ENCODE measurements around the gene GALNT7. TPM values are rescaled to one million over a fixed set of nuclear protein-coding genes. Genes with fewer than 3 reads are reported as not detected.
"Not testable (repeated sequence)": the region's sequence is repeated elsewhere in the genome, so short reads cannot be mapped to it uniquely, and the experiment has no call there.

The GALNT7 gene
- total RNA-seq, 2 donors from 2014 or later = 10.1 to 12.8 TPM

GRCh38 chr4:173170182-173170778, 1.7 kb downstream of the GALNT7 start:
- H3K4me3 Mint-ChIP-seq = peak overlapping the region; percentile 89 to 97
- H3K27ac Mint-ChIP-seq = peak overlapping the region; percentile 94
- H3K4me1 Mint-ChIP-seq (ENCODE audit: low read depth) = peaks cover 59% of the 10 kb centered on the region
- DNase-seq (no peak), ATAC-seq (replicated peaks in 1 of 2) (no peak)
- peaks cover 2 to 4% of the 10 kb centered on the region in 2 donors for H3K36me3 Mint-ChIP-seq (ENCODE audit: insufficient read depth in 2 of 2)
- H3K27me3 Mint-ChIP-seq (ENCODE audit: low read depth) = no peaks in the 10 kb centered on the region
- no peaks in the 10 kb centered on the region for H3K9me3 Mint-ChIP-seq

- no peak for ATAC-seq (replicated peaks in 1 of 2)
- H3K36me3 Mint-ChIP-seq (ENCODE audit: insufficient read depth in 2 of 2) = peaks cover 2 to 4% of the 10 kb centered on the region in 2 donors
- peak overlapping the region; percentile 89 to 97 for H3K4me3 Mint-ChIP-seq
- H3K27me3 Mint-ChIP-seq (ENCODE audit: low read depth) = no peaks in the 10 kb centered on the region
- peaks cover 67% of the 10 kb centered on the region for H3K4me1 Mint-ChIP-seq (ENCODE audit: low read depth)
- no peak for DNase-seq
- peak overlapping the region; percentile 94 for H3K27ac Mint-ChIP-seq
- no peaks in the 10 kb centered on the region for H3K9me3 Mint-ChIP-seq
Measured at GRCh38 chr4:173171098-173171497, 2.5 kb downstream of the GALNT7 start.

- Mint-ChIP-seq H3K4me3 (no peak overlapping the region), H3K36me3 (ENCODE audit: insufficient read depth in 2 of 2) (peaks cover 2 to 4% of the 10 kb centered on the region in 2 donors), H3K4me1 (ENCODE audit: low read depth) (peaks cover 62% of the 10 kb centered on the region), H3K27ac (no peak overlapping the region), H3K9me3 (no peaks in the 10 kb centered on the region), H3K27me3 (ENCODE audit: low read depth) (no peaks in the 10 kb centered on the region)
- DNase-seq = no peak
- ATAC-seq (replicated peaks in 1 of 2) = no peak
Measured at GRCh38 chr4:173171987-173172386, 3.4 kb downstream of the GALNT7 start.

GRCh38 chr4:173174184-173174583, 5.6 kb downstream of the GALNT7 start:
- Mint-ChIP-seq H3K27ac (no peak overlapping the region), H3K36me3 (ENCODE audit: insufficient read depth in 2 of 2) (no peaks in the 10 kb centered on the region), H3K4me3 (no peak overlapping the region), H3K27me3 (ENCODE audit: low read depth) (no peaks in the 10 kb centered on the region), H3K4me1 (ENCODE audit: low read depth) (peaks cover 51% of the 10 kb centered on the region), H3K9me3 (no peaks in the 10 kb centered on the region)
- ATAC-seq (replicated peaks in 1 of 2) = no peak
- no peak for DNase-seq

- no peak for DNase-seq
- Mint-ChIP-seq H3K9me3 (no peaks in the 10 kb centered on the region), H3K27me3 (ENCODE audit: low read depth) (no peaks in the 10 kb centered on the region), H3K4me3 (no peak overlapping the region), H3K4me1 (ENCODE audit: low read depth) (peaks cover 51% of the 10 kb centered on the region), H3K36me3 (ENCODE audit: insufficient read depth in 2 of 2) (no peaks in the 10 kb centered on the region), H3K27ac (no peak overlapping the region)
- no peak for ATAC-seq (replicated peaks in 1 of 2)
Measured at GRCh38 chr4:173174594-173175012, 6.0 kb downstream of the GALNT7 start.

- H3K27ac Mint-ChIP-seq = no peak overlapping the region
- DNase-seq = no peak
Measured at GRCh38 chr4:173176010-173176409, 7.4 kb downstream of the GALNT7 start.

GRCh38 chr4:173177232-173177631, 8.6 kb downstream of the GALNT7 start:
- H3K4me3 Mint-ChIP-seq = no peak overlapping the region
- no peaks in the 10 kb centered on the region for H3K27me3 Mint-ChIP-seq (ENCODE audit: low read depth)
- no peak for ATAC-seq (replicated peaks in 1 of 2)
- H3K4me1 Mint-ChIP-seq (ENCODE audit: low read depth) = peaks cover 42% of the 10 kb centered on the region
- no peaks in the 10 kb centered on the region for H3K9me3 Mint-ChIP-seq
- DNase-seq = no peak
- no peaks in the 10 kb centered on the region for H3K36me3 Mint-ChIP-seq (ENCODE audit: insufficient read depth in 2 of 2)
- no peak overlapping the region for H3K27ac Mint-ChIP-seq

More at GRCh38 chr4:173176010-173176409, 7.4 kb downstream of the GALNT7 start:
- Mint-ChIP-seq H3K4me1 (ENCODE audit: low read depth) (peaks cover 40% of the 10 kb centered on the region), H3K27me3 (ENCODE audit: low read depth) (no peaks in the 10 kb centered on the region), H3K36me3 (ENCODE audit: insufficient read depth in 2 of 2) (no peaks in the 10 kb centered on the region), H3K4me3 (no peak overlapping the region), H3K9me3 (no peaks in the 10 kb centered on the region)
- ATAC-seq (replicated peaks in 1 of 2) = no peak

GRCh38 chr4:173178144-173178543, 9.5 kb downstream of the GALNT7 start:
- ATAC-seq (replicated peaks in 1 of 2) (no peak), DNase-seq (no peak)
- Mint-ChIP-seq H3K27ac (no peak overlapping the region), H3K36me3 (ENCODE audit: insufficient read depth in 2 of 2) (no peaks in the 10 kb centered on the region), H3K4me1 (ENCODE audit: low read depth) (peaks cover 50% of the 10 kb centered on the region), H3K9me3 (no peaks in the 10 kb centered on the region), H3K4me3 (no peak overlapping the region), H3K27me3 (ENCODE audit: low read depth) (no peaks in the 10 kb centered on the region)

GRCh38 chr4:173181848-173182247, 13.2 kb downstream of the GALNT7 start:
- no peaks in the 10 kb centered on the region for H3K36me3 Mint-ChIP-seq (ENCODE audit: insufficient read depth in 2 of 2)

GRCh38 chr4:173182403-173182802, 13.8 kb downstream of the GALNT7 start:
- ATAC-seq (replicated peaks in 1 of 2) (peak in 1 of 2 donors; percentile 58), DNase-seq (no peak)
- peak overlapping the region; percentile 33 for H3K27ac Mint-ChIP-seq
- no peaks in the 10 kb centered on the region for H3K9me3 Mint-ChIP-seq
- H3K4me3 Mint-ChIP-seq = no peak overlapping the region
- H3K36me3 Mint-ChIP-seq (ENCODE audit: insufficient read depth in 2 of 2) = no peaks in the 10 kb centered on the region
- peaks cover 44% of the 10 kb centered on the region for H3K4me1 Mint-ChIP-seq (ENCODE audit: low read depth)
- no peaks in the 10 kb centered on the region for H3K27me3 Mint-ChIP-seq (ENCODE audit: low read depth)

More at GRCh38 chr4:173181848-173182247, 13.2 kb downstream of the GALNT7 start:
- H3K27ac Mint-ChIP-seq = no peak overlapping the region
- DNase-seq = no peak
- ATAC-seq (replicated peaks in 1 of 2) = peak; percentile 56 to 68
- no peak overlapping the region for H3K4me3 Mint-ChIP-seq
- H3K9me3 Mint-ChIP-seq = no peaks in the 10 kb centered on the region
- peaks cover 46% of the 10 kb centered on the region for H3K4me1 Mint-ChIP-seq (ENCODE audit: low read depth)
- H3K27me3 Mint-ChIP-seq (ENCODE audit: low read depth) = no peaks in the 10 kb centered on the region

- H3K4me1 Mint-ChIP-seq (ENCODE audit: low read depth) = peaks cover 52% of the 10 kb centered on the region
- not testable (repeated sequence) for H3K27me3 Mint-ChIP-seq (ENCODE audit: low read depth); ATAC-seq (replicated peaks in 1 of 2); H3K4me3 Mint-ChIP-seq; H3K9me3 Mint-ChIP-seq; H3K27ac Mint-ChIP-seq; DNase-seq; H3K36me3 Mint-ChIP-seq (ENCODE audit: insufficient read depth in 2 of 2)
Measured at GRCh38 chr4:173183659-173184247, 15.1 kb downstream of the GALNT7 start.

GRCh38 chr4:173185847-173186510, 17.4 kb downstream of the GALNT7 start:
- Mint-ChIP-seq H3K4me3 (peak overlapping the region; percentile 3 to 27), H3K4me1 (ENCODE audit: low read depth) (peaks cover 74% of the 10 kb centered on the region), H3K27ac (no peak overlapping the region), H3K9me3 (no peaks in the 10 kb centered on the region), H3K36me3 (ENCODE audit: insufficient read depth in 2 of 2) (peaks cover 0 to 1% of the 10 kb centered on the region in 2 donors), H3K27me3 (ENCODE audit: low read depth) (no peaks in the 10 kb centered on the region)
- DNase-seq = no peak
- no peak for ATAC-seq (replicated peaks in 1 of 2)

- Mint-ChIP-seq H3K27me3 (ENCODE audit: low read depth) (no peaks in the 10 kb centered on the region), H3K4me3 (no peak overlapping the region), H3K27ac (no peak overlapping the region), H3K4me1 (ENCODE audit: low read depth) (peaks cover 78% of the 10 kb centered on the region), H3K36me3 (ENCODE audit: insufficient read depth in 2 of 2) (peaks cover 0 to 1% of the 10 kb centered on the region in 2 donors), H3K9me3 (no peaks in the 10 kb centered on the region)
- DNase-seq (no peak), ATAC-seq (replicated peaks in 1 of 2) (no peak)
Measured at GRCh38 chr4:173187732-173188131, 19.1 kb downstream of the GALNT7 start.

Data from activated T-cell treated with anti-CD3 and anti-CD28 coated beads, Interleukin-2, amount 50 U/mL, for 72 hours (primary cell).